HL-60 (cell line): ENCODE results near the gene NPEPL1.

Source experiments
- DNase-seq, 2 experiments: peaks; one replicate each; pipeline ENCODE4 v3.0.0-alpha.2; 2010 to 2020; ENCODE audit warnings: low read depth in 1 of 2, low spot score in 1 of 2
- H3K27ac ChIP-seq: fragments of 250-450 bp; sonication (Bioruptor Pico); replicated peaks from 2 replicates; pipeline ENCODE4 v1.5.1; 2020; ENCODE audit warnings: mild to moderate bottlenecking, moderate library complexity
- H3K27me3 ChIP-seq: fragments of 250-450 bp; sonication (Bioruptor Pico); 2 replicates; pipeline ENCODE4 v1.5.1; 2021; ENCODE audit warnings: mild to moderate bottlenecking, moderate library complexity; ENCODE audit not compliant: insufficient read depth, poor library complexity, severe bottlenecking
- H3K4me3 ChIP-seq: replicated peaks from 2 replicates; pipeline ENCODE4 v1.5.1; 2011; ENCODE audit warnings: mild to moderate bottlenecking, control low read depth, low read length; ENCODE audit not compliant: insufficient read depth
- CTCF ChIP-seq: IDR thresholded peaks from one replicate; pipeline ENCODE4 v1.5.1; 2011; ENCODE audit warnings: low read length, control low read depth, inconsistent platforms; ENCODE audit not compliant: insufficient read depth
- GABPA ChIP-seq: IDR thresholded peaks from 2 replicates; pipeline ENCODE4 v1.6.1; 2012; ENCODE audit warnings: low read depth
- POLR2AphosphoS5 ChIP-seq: IDR thresholded peaks from 2 replicates; pipeline ENCODE4 v1.6.1; 2012; ENCODE audit warnings: low read depth
- REST ChIP-seq: IDR thresholded peaks from 2 replicates; pipeline ENCODE4 v1.6.1; 2012; ENCODE audit warnings: low read depth; ENCODE audit not compliant: insufficient replicate concordance
- SPI1 ChIP-seq: IDR thresholded peaks from 2 replicates; pipeline ENCODE4 v1.6.1; 2012; ENCODE audit warnings: low read depth, mild to moderate bottlenecking, borderline replicate concordance

NPEPL1 gene

GRCh38 chr20:58719971-58720371 is 27.4 kb downstream of the NPEPL1 start:
- TF ChIP-seq REST = no peak
- no peak for TF ChIP-seq CTCF
- TF ChIP-seq GABPA = no peak
- Histone ChIP-seq H3K27me3 (peaks cover 2% of the 10 kb centered on the region), H3K4me3 (no peak overlapping the region), H3K27ac (no peak overlapping the region)
- no peak for DNase-seq

- no peak for DNase-seq
- TF ChIP-seq GABPA (no peak), POLR2AphosphoS5 (no peak), CTCF (no peak), SPI1 (no peak), REST (no peak)
Observed at GRCh38 chr20:58720890-58721289, 28.3 kb downstream of the NPEPL1 start.

GRCh38 chr20:58721951-58722778 is 29.6 kb downstream of the NPEPL1 start:
- peaks cover 2% of the 10 kb centered on the region for H3K27me3 ChIP-seq
- DNase-seq = no peak
- H3K4me3 ChIP-seq = no peak overlapping the region
- H3K27ac ChIP-seq = no peak overlapping the region
- TF ChIP-seq GABPA (no peak), CTCF (no peak), REST (no peak), SPI1 (no peak), POLR2AphosphoS5 (no peak)

More at GRCh38 chr20:58720890-58721289, 28.3 kb downstream of the NPEPL1 start:
- H3K27ac ChIP-seq = no peak overlapping the region
- peaks cover 2% of the 10 kb centered on the region for H3K27me3 ChIP-seq
- H3K4me3 ChIP-seq = no peak overlapping the region
